K562 (cell line): ENCODE measurements around the gene CCDC17. TPM values are rescaled to one million over a fixed set of nuclear protein-coding genes. Genes with fewer than 3 reads are reported as not detected.

ENCODE experiments used
- ATAC-seq: fragments of 200-7000 bp; cut with Tn5 transposase; 3 replicates; pipeline ENCODE4 v1.9.1; 2020; ENCODE audit warnings: moderate library complexity
- BruUV-seq: library from RNA; stranded (reverse); fragments of 400-500 nt; replicated peaks from 2 replicates; lab custom pipeline; 2021; lab: Mats Ljungman, UMichigan
- CTCF ChIA-PET: fragments of 300-600 bp; formaldehyde crosslinking; extraction: SDS; loops from one replicate; lab custom pipeline; 2021; ENCODE audit warnings: low intra/inter-chr PET ratio; lab: Yijun Ruan, JAX
- POLR2A ChIA-PET: fragments of 300-600, 350-650 bp; sonication (Branson Sonifier 250); formaldehyde crosslinking; extraction: SDS; loops from one replicate; lab custom pipeline; 2021; ENCODE audit warnings: antibody characterized with exemption, inconsistent platforms; lab: Yijun Ruan, JAX
- DNase-seq, 4 experiments: peaks; one replicate each; pipeline versions ENCODE4 v3.0.0 to v3.0.0-alpha.2; 2011 to 2018; ENCODE audit warnings: low spot score in 3 of 4, mixed read lengths in 3 of 4; ENCODE audit errors: extremely low read depth in 1 of 4
- FAIRE-seq: peaks from 2 replicates; lab custom pipeline; 2011; peaks lifted over from hg19 to GRCh38; lab: Jason Lieb, UNC
- H2AFZ ChIP-seq: 2 replicates; pipeline ENCODE4 v1.6.0; 2011; ENCODE audit warnings: low read depth, low read length, control low read depth, inconsistent platforms
- H3K27ac ChIP-seq: fragments of 200-600 bp; 3 replicates; pipeline ENCODE4 v1.8.0; 2011; ENCODE audit warnings: low read depth, mild to moderate bottlenecking, control low read depth, inconsistent platforms, low read length, moderate library complexity, mixed read lengths; ENCODE audit errors: extremely low read depth
- H3K27me3 ChIP-seq, 2 experiments: fragments of 300-600 bp in 1 of 2; 2 replicates in 1 of 2; 3 replicates in 1 of 2; pipeline versions ENCODE4 v1.6.0 to v1.8.0; 2011; ENCODE audit warnings: inconsistent platforms in 2 of 2, low read length in 2 of 2, mild to moderate bottlenecking in 1 of 2, mixed read lengths in 1 of 2, moderate library complexity in 1 of 2; ENCODE audit not compliant: control insufficient read depth in 2 of 2, insufficient read depth in 2 of 2
- H3K36me3 ChIP-seq: fragments of 300-600 bp; 3 replicates; pipeline ENCODE4 v1.8.0; 2011; ENCODE audit warnings: mild to moderate bottlenecking, low read length, inconsistent platforms; ENCODE audit not compliant: control insufficient read depth, insufficient read depth
- H3K4me1 ChIP-seq, 2 experiments: fragments of 200-600 bp in 1 of 2; replicated peaks in 1 of 2; 2 replicates in 1 of 2; 3 replicates in 1 of 2; pipeline versions ENCODE4 v1.5.1 to v1.8.0; 2011; ENCODE audit warnings: inconsistent platforms in 2 of 2, low read length in 2 of 2, mild to moderate bottlenecking in 1 of 2, mixed read lengths in 1 of 2, moderate library complexity in 1 of 2; ENCODE audit not compliant: control insufficient read depth in 2 of 2, insufficient read depth in 2 of 2
- H3K4me2 ChIP-seq: 2 replicates; pipeline ENCODE4 v1.6.1; 2011; ENCODE audit warnings: low read length, control low read depth, inconsistent platforms, mixed read lengths; ENCODE audit not compliant: insufficient read depth
- H3K4me3 ChIP-seq: fragments of 200-600 bp; sonication (generic), shearing (Covaris generic); 2 replicates; pipeline ENCODE4 v1.5.1; 2016; ENCODE audit warnings: control low read depth, inconsistent platforms
- H3K79me2 ChIP-seq: fragments of 200-600 bp; 3 replicates; pipeline ENCODE4 v1.8.0; 2011; ENCODE audit warnings: low read length, inconsistent platforms; ENCODE audit not compliant: control insufficient read depth, insufficient read depth
- H3K9ac ChIP-seq, 2 experiments: 2 replicates each; pipeline versions ENCODE4 v1.6.0 to v1.6.1; 2011; ENCODE audit warnings: low read depth in 2 of 2, low read length in 2 of 2, control low read depth in 1 of 2, inconsistent platforms in 1 of 2, mild to moderate bottlenecking in 1 of 2, mixed read lengths in 1 of 2; ENCODE audit not compliant: insufficient read depth in 1 of 2
- H3K9me1 ChIP-seq: one replicate; pipeline ENCODE4 v1.6.0; 2011; ENCODE audit warnings: inconsistent platforms, mild to moderate bottlenecking, low read length, moderate library complexity; ENCODE audit not compliant: control insufficient read depth, insufficient read depth
- H3K9me3 ChIP-seq: replicated peaks from 2 replicates; pipeline ENCODE4 v1.5.1; 2011; ENCODE audit warnings: low read depth, low read length, inconsistent platforms; ENCODE audit not compliant: control insufficient read depth, insufficient read depth
- H4K20me1 ChIP-seq: replicated peaks from 2 replicates; pipeline ENCODE4 v1.6.1; 2011; ENCODE audit warnings: low read length, inconsistent platforms, mixed read lengths; ENCODE audit not compliant: control insufficient read depth, insufficient read depth
- AFF1 ChIP-seq, 2 experiments: fragments of 450-650 bp; IDR thresholded peaks; 2 replicates each; pipeline ENCODE4 v1.6.1; 2018; ENCODE audit warnings: mild to moderate bottlenecking in 2 of 2, low read depth in 1 of 2; ENCODE audit not compliant: partially characterized antibody in 2 of 2
- ATF7 ChIP-seq: fragments of 450-650 bp; IDR thresholded peaks from 2 replicates; pipeline ENCODE4 v1.7.1; 2014; ENCODE audit warnings: mild to moderate bottlenecking, moderate library complexity
- DPF2 ChIP-seq: fragments of 450-650 bp; IDR thresholded peaks from 2 replicates; pipeline ENCODE4 v1.6.1; 2016
- E2F5 ChIP-seq: sonication (generic); formaldehyde crosslinking; IDR thresholded peaks from 2 replicates; pipeline ENCODE4 v1.8.0; 2022; ENCODE audit warnings: mild to moderate bottlenecking, missing genetic modification reagents
- FOXK2 ChIP-seq, 2 experiments: fragments of 450-650 bp; IDR thresholded peaks in 1 of 2; conservative IDR thresholded peaks in 1 of 2; 2 replicates each; pipeline ENCODE4 v1.6.1; 2016; ENCODE audit warnings: low read depth in 2 of 2, mild to moderate bottlenecking in 1 of 2
- HDAC1 ChIP-seq, 2 experiments: fragments of 450-650 bp; IDR thresholded peaks; 2 replicates each; pipeline ENCODE4 v1.6.1; 2016 to 2017; ENCODE audit warnings: inconsistent platforms in 1 of 2, mild to moderate bottlenecking in 1 of 2, moderate library complexity in 1 of 2
- HES1 ChIP-seq: fragments of 450-650 bp; IDR thresholded peaks from 2 replicates; pipeline ENCODE4 v1.6.1; 2016; ENCODE audit warnings: low read depth, mild to moderate bottlenecking, moderate library complexity
- HNRNPLL ChIP-seq: fragments of 200-400 bp; formaldehyde crosslinking; IDR thresholded peaks from 2 replicates; pipeline ENCODE4 v1.6.1; 2017; ENCODE audit warnings: low read length, low read depth, mild to moderate bottlenecking; ENCODE audit not compliant: poor library complexity, severe bottlenecking
- NBN ChIP-seq: fragments of 450-650 bp; IDR thresholded peaks from 2 replicates; pipeline ENCODE4 v1.6.1; 2016; ENCODE audit warnings: low read depth, mild to moderate bottlenecking
- POLR2AphosphoS5 ChIP-seq: IDR thresholded peaks from 2 replicates; pipeline ENCODE4 v1.6.1; 2011; ENCODE audit warnings: mild to moderate bottlenecking, low read depth, low read length, moderate library complexity; ENCODE audit not compliant: control insufficient read depth, insufficient read depth
- RNF2 ChIP-seq: sonication (generic); IDR thresholded peaks from 2 replicates; pipeline ENCODE4 v1.6.1; 2016
- STAT5A ChIP-seq: IDR thresholded peaks from 2 replicates; pipeline ENCODE4 v1.6.1; 2012; ENCODE audit warnings: low read length, inconsistent platforms, borderline replicate concordance
- TOE1 ChIP-seq, 2 experiments: fragments of 450-650 bp in 1 of 2; sonication (generic) in 1 of 2; formaldehyde crosslinking in 1 of 2; IDR thresholded peaks; 2 replicates each; pipeline versions ENCODE4 v1.7.1 to v1.8.0; 2016 to 2022; ENCODE audit warnings: borderline replicate concordance in 2 of 2, mild to moderate bottlenecking in 2 of 2, antibody characterized with exemption in 1 of 2, inconsistent platforms in 1 of 2, low read depth in 1 of 2, missing genetic modification reagents in 1 of 2, moderate library complexity in 1 of 2
- ZEB2 ChIP-seq: fragments of 450-650 bp; IDR thresholded peaks from 2 replicates; pipeline ENCODE4 v1.6.1; 2016
- ZNF766 ChIP-seq: fragments of 200-800 bp; sonication (Bioruptor generic); conservative IDR thresholded peaks from 2 replicates; pipeline ENCODE4 v1.6.1; 2016; ENCODE audit warnings: missing genetic modification characterization, missing compliant biosample characterization
- WGBS: fragments of 100-300 bp; shearing (Covaris generic); methylation state at CpG from one replicate; pipeline ENCODE4 v1.1.6; 2016; ENCODE audit warnings: low coverage, mixed read lengths; ENCODE audit not compliant: insufficient coverage; ENCODE audit errors: missing lambda C conversion rate; 5-methylcytosine and 5-hydroxymethylcytosine counted together
- in situ Hi-C: fragments of 300-500 bp; cut with MboI; formaldehyde crosslinking; loops from 4 replicates; pipeline ENCODE4 v1.15.0; 2018; ENCODE audit warnings: inconsistent platforms, mixed read lengths
- intact Hi-C: fragments of 100-400 bp; cut with micrococcal nuclease; formaldehyde crosslinking; loops from 2 replicates; pipeline ENCODE4 v1.14.2; 2022
- polyA plus RNA-seq, 8 experiments: library from polyadenylated mRNA; depleted of rRNA in 4 of 8; stranded (reverse) in 5 of 8; unstranded in 3 of 8; fragments of >200 nt; fragmentation: Nextera tagmentation in 2 of 8; fragmentation: Illumina TruSeq in 1 of 8; extraction: Ambion mirVana in 2 of 8; extraction: Trizol in 1 of 8; gene quantifications; 2 replicates each; pipeline versions ENCODE4 v1.2.1 to v1.2.3, GENCODE V29; 2011 to 2014; ENCODE audit warnings: inconsistent platforms in 1 of 8, missing spikeins in 1 of 8
- total RNA-seq, 7 experiments: library from RNA; depleted of rRNA in 6 of 7; stranded (reverse); fragments of >200 nt in 6 of 7; fragmentation: Illumina TruSeq in 2 of 7; extraction: Trizol in 2 of 7; gene quantifications; 2 replicates each; pipeline versions ENCODE4 v1.2.1 to v1.2.3, GENCODE V29; 2011 to 2021; ENCODE audit warnings: low replicate concordance in 1 of 7

The CCDC17 gene
- total and polyA plus RNA-seq, 9 of the 15 experiments (the other 6 are each of a cell fraction or from before 2014, with no cell fraction given): 0.20 to 2.4 (median 0.85) TPM

GRCh38 chr1:45574105-45574626, 49.7 kb downstream of the CCDC17 start:
- Histone ChIP-seq H3K36me3 (peaks cover 19% of the 10 kb centered on the region; the same call in 2 of the 3 replicates), H3K4me2 (peak overlapping the region; percentile 74), H3K9ac (peak overlapping the region; percentile 5 to 54; a peak in 3 of 4 replicates), H3K9me1 (no peaks in the 10 kb centered on the region), H2AFZ (peak overlapping the region; percentile 91), H3K9me3 (no peaks in the 10 kb centered on the region), H3K79me2 (no peaks in the 10 kb centered on the region), H3K27ac (peak overlapping the region; percentile 64), H3K27me3 (no peaks in the 10 kb centered on the region), H3K4me1 (peaks cover 11 to 22% of the 10 kb centered on the region in 2 experiments), H4K20me1 (0 out of 2 replicates have a peak, but pooled peaks cover 7% of the 10 kb centered on the region), H3K4me3 (no peak overlapping the region; the same call in 1 of the 2 replicates)
- BruUV-seq: no TSS peak
- in situ Hi-C loops (loop anchor here (5.0 kb wide), 1 partner anchor 217 kb away; no protein-coding TSS in a partner anchor), intact Hi-C loops (loop anchor here (10.0 kb wide), 1 partner anchor 559 kb away; the partner anchor contains the start of genes HECTD3 and UROD)
- DNase-seq (peak; percentile 44 to 83 (median 54)), FAIRE-seq (peak; percentile 65), ATAC-seq (peak; percentile 79)
- WGBS: 9% methylated on average over 7 of the region's 7 CpGs
- CTCF ChIA-PET: interaction anchor here (0.6 kb wide), 1 partner anchor 15 kb away, joined by 3 read pairs; no protein-coding TSS in a partner anchor
- POLR2A ChIA-PET: interaction anchor here (0.6 to 1.5 kb wide), 12 partner anchors 10 to 853 kb away, joined by 3 to 51 read pairs (median 3); partner anchors contain the start of genes NASP and PRDX1
- no peak for TF ChIP-seq HES1
- peak in 1 of 2 experiments; percentile 28 for TF ChIP-seq AFF1 (IDR thresholded peaks at IDR 0.05; ENCODE audit: low read depth in 1 of 2, partially characterized antibody in 2 of 2)
- peak; percentile 40; the same call in 1 of the 2 replicates for TF ChIP-seq RNF2
- TF ChIP-seq POLR2AphosphoS5: 0 out of 2 replicates have a peak, but pooled peaks have one; percentile 39
- peak; percentile 35 for TF ChIP-seq ATF7
- TF ChIP-seq STAT5A: 0 out of 2 replicates have a peak, but pooled peaks have one; percentile 22
- peak; percentile 59; the same call in 1 of the 2 replicates for TF ChIP-seq NBN
- peak in 1 of 2 experiments; percentile 65; a peak in 2 of 4 replicates for TF ChIP-seq HDAC1 (IDR thresholded peaks at IDR 0.05)
- TF ChIP-seq ZEB2: peak; percentile 75
- TF ChIP-seq E2F5: 0 out of 2 replicates have a peak, but pooled peaks have one; percentile 15
- TF ChIP-seq HNRNPLL: peak; percentile 43
- peak; percentile 86 for TF ChIP-seq DPF2
- peak; percentile 66; the same call in 1 of the 2 replicates for TF ChIP-seq TOE1 (IDR thresholded peaks at IDR 0.05; ENCODE audit: borderline replicate concordance)
- TF ChIP-seq TOE1 (CRISPR knock-in tag; IDR thresholded peaks at IDR 0.05; ENCODE audit: borderline replicate concordance, low read depth): peak; percentile 75; the same call in 1 of the 2 replicates
- peak; percentile 18 to 36; a peak in 1 of 4 replicates for TF ChIP-seq FOXK2 (conservative IDR thresholded peaks at IDR 0.05 in 1 of 2, IDR thresholded peaks at IDR 0.05 in 1 of 2; ENCODE audit: low read depth in 2 of 2)
- 0 out of 2 replicates have a peak, but pooled peaks have one; percentile 13 for TF ChIP-seq ZNF766 (CRISPR knock-in tag)
